Activated CD8-positive, alpha-beta T cell treated with anti-CD3 and anti-CD28 coated beads for 36 hours (primary cell): ENCODE results near the gene MYBBP1A. TPM values are rescaled to one million over a fixed set of nuclear protein-coding genes. Genes with fewer than 3 reads are reported as not detected.

ENCODE experiments used
- ATAC-seq: fragments of 200-7000 bp; cut with Tn5 transposase; one replicate; pipeline ENCODE4 v1.10.0; 2021; ENCODE audit warnings: mild to moderate bottlenecking, moderate library complexity
- CTCF ChIA-PET: fragments of 350-600 bp; sonication (Branson Sonifier 250); formaldehyde crosslinking; loops from one replicate; lab custom pipeline; 2021; ENCODE audit warnings: antibody characterized with exemption; lab: Charles Lee
- POLR2A ChIA-PET: fragments of 350-600 bp; sonication (Branson Sonifier 250); formaldehyde crosslinking; loops from one replicate; lab custom pipeline; 2021; ENCODE audit warnings: antibody characterized with exemption; lab: Charles Lee
- DNase-seq: peaks from one replicate; pipeline ENCODE4 v3.0.0-alpha.2; 2020
- H3K27ac Mint-ChIP-seq: one replicate; pipeline ENCODE4 v1.8.0; 2021; ENCODE audit warnings: mild to moderate bottlenecking, mixed read lengths
- H3K27me3 Mint-ChIP-seq: one replicate; pipeline ENCODE4 v1.8.0; 2021; ENCODE audit warnings: mixed read lengths
- H3K36me3 Mint-ChIP-seq: one replicate; pipeline ENCODE4 v1.8.0; 2021; ENCODE audit warnings: low read depth, mixed read lengths
- H3K4me1 Mint-ChIP-seq: one replicate; pipeline ENCODE4 v1.8.0; 2021; ENCODE audit warnings: low read depth, mixed read lengths
- H3K4me3 Mint-ChIP-seq: one replicate; pipeline ENCODE4 v1.8.0; 2021; ENCODE audit warnings: mild to moderate bottlenecking, moderate library complexity, mixed read lengths
- H3K9me3 Mint-ChIP-seq: one replicate; pipeline ENCODE4 v1.8.0; 2021; ENCODE audit warnings: mixed read lengths
- CTCF ChIP-seq: fragments of 200-600 bp; IDR thresholded peaks from one replicate; pipeline ENCODE4 v1.8.0; 2022; ENCODE audit warnings: antibody characterized with exemption, mild to moderate bottlenecking
- intact Hi-C: fragments of 100-400 bp; cut with micrococcal nuclease; formaldehyde crosslinking; loops from one replicate; pipeline ENCODE4 v1.10.0; 2022
- total RNA-seq, 2 experiments: library from RNA; stranded (reverse); gene quantifications; one replicate each; pipeline ENCODE4 v1.2.3, GENCODE V29; 2021

Gene MYBBP1A
- total RNA-seq, 2 experiments from 2014 or later = 104 to 107 TPM

- no peak for ATAC-seq
- Mint-ChIP-seq H3K4me1 (no peaks in the 10 kb centered on the region), H3K27me3 (no peaks in the 10 kb centered on the region), H3K9me3 (no peaks in the 10 kb centered on the region), H3K36me3 (no peaks in the 10 kb centered on the region), H3K4me3 (no peak overlapping the region), H3K27ac (no peak overlapping the region)
- no peak for DNase-seq
- ChIA-PET POLR2A (no interaction called here), CTCF (interaction anchor here (1.1 to 1.3 kb wide), 2 partner anchors 47 to 100 kb away, joined by 3 to 4 read pairs; no protein-coding TSS in a partner anchor)
- TF ChIP-seq CTCF = no peak
- intact Hi-C loops = no loop called here
These were observed 34.9 kb downstream of the MYBBP1A start for GRCh38 chr17:4520060-4520893.

- Mint-ChIP-seq H3K4me3 (no peak overlapping the region), H3K27me3 (no peaks in the 10 kb centered on the region), H3K4me1 (no peaks in the 10 kb centered on the region), H3K9me3 (no peaks in the 10 kb centered on the region), H3K36me3 (no peaks in the 10 kb centered on the region), H3K27ac (no peak overlapping the region)
- ChIA-PET POLR2A (interaction anchor here (1.0 kb wide), 1 partner anchor 33 kb away, joined by 3 read pairs; no protein-coding TSS in a partner anchor), CTCF (interaction anchor here (1.3 kb wide), 1 partner anchor 48 kb away, joined by 4 read pairs; no protein-coding TSS in a partner anchor)
- TF ChIP-seq CTCF = no peak
- ATAC-seq (no peak), DNase-seq (no peak)
- intact Hi-C loops = no loop called here
These were observed 35.8 kb downstream of the MYBBP1A start for GRCh38 chr17:4519361-4519788.

GRCh38 chr17:4518901-4519300 is 36.3 kb downstream of the MYBBP1A start:
- Mint-ChIP-seq H3K4me3 (no peak overlapping the region), H3K36me3 (no peaks in the 10 kb centered on the region), H3K27me3 (no peaks in the 10 kb centered on the region), H3K4me1 (no peaks in the 10 kb centered on the region), H3K27ac (no peak overlapping the region), H3K9me3 (no peaks in the 10 kb centered on the region)
- POLR2A ChIA-PET = interaction anchor here (0.8 to 1.0 kb wide), 2 partner anchors 17 to 33 kb away, joined by 3 read pairs; no protein-coding TSS in a partner anchor
- DNase-seq (no peak), ATAC-seq (no peak)
- TF ChIP-seq CTCF = no peak
- intact Hi-C loops = no loop called here
- CTCF ChIA-PET = interaction anchor here (1.3 kb wide), 1 partner anchor 49 kb away, joined by 4 read pairs; no protein-coding TSS in a partner anchor

GRCh38 chr17:4516735-4517134 is 38.4 kb downstream of the MYBBP1A start:
- no peak for DNase-seq
- no peaks in the 10 kb centered on the region for H3K27me3 Mint-ChIP-seq
- no peak overlapping the region for H3K4me3 Mint-ChIP-seq
- H3K36me3 Mint-ChIP-seq = no peaks in the 10 kb centered on the region
- no peak overlapping the region for H3K27ac Mint-ChIP-seq
- H3K4me1 Mint-ChIP-seq = no peaks in the 10 kb centered on the region
- no peak for TF ChIP-seq CTCF
- no peaks in the 10 kb centered on the region for H3K9me3 Mint-ChIP-seq
- intact Hi-C loops = no loop called here
- ATAC-seq = no peak
- CTCF ChIA-PET = interaction anchor here (0.7 to 2.1 kb wide), 3 partner anchors 50 to 317 kb away, joined by 4 to 8 read pairs (median 6); no protein-coding TSS in a partner anchor
- POLR2A ChIA-PET = no interaction called here

GRCh38 chr17:4515501-4515900 is 39.7 kb downstream of the MYBBP1A start:
- CTCF ChIA-PET = no interaction called here
- no peaks in the 10 kb centered on the region for H3K9me3 Mint-ChIP-seq
- POLR2A ChIA-PET = no interaction called here

More at GRCh38 chr17:4515501-4515900, 39.7 kb downstream of the MYBBP1A start:
- TF ChIP-seq CTCF = no peak
- intact Hi-C loops = no loop called here
- Mint-ChIP-seq H3K36me3 (no peaks in the 10 kb centered on the region), H3K4me1 (peaks cover 2% of the 10 kb centered on the region), H3K27ac (no peak overlapping the region), H3K27me3 (no peaks in the 10 kb centered on the region), H3K4me3 (no peak overlapping the region)
- ATAC-seq (no peak), DNase-seq (no peak)
